Measurements from ENCODE around the gene ZNF346.
"Not testable (repeated sequence)": the region's sequence is repeated elsewhere in the genome, so short reads cannot be mapped to it uniquely, and the experiment has no call there.

DNA sequence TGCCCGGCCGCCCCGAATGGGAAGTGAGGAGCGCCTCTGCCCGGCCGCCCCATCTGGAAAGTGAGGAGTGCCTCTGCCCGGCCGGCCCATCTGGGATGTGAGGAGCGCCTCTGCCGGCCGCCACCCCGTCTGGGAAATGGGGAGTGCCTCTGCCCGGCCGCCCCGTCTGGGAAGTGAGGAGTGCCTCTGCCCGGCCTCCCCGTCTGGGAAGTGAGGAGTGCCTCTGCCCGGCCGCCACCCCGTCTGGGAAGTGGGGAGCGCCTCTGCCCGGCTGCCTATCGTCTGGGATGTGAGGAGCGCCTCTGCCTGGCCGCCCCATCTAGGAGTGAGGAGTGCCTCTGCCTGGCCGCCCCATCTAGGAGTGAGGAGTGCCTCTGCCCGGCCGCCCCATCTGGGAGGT is 38.3 kb upstream of the ZNF346 start:
- not testable (repeated sequence) for TF ChIP-seq ZNF544 (tag by site-specific recombination; IDR thresholded peaks at IDR 0.05); ZBTB20 (tag by site-specific recombination; IDR thresholded peaks at IDR 0.05); ZNF140 (tag by site-specific recombination; IDR thresholded peaks at IDR 0.05); ZBTB8A (tag by site-specific recombination; IDR thresholded peaks at IDR 0.05); ZNF560 (tag by site-specific recombination; IDR thresholded peaks at IDR 0.05; ENCODE audit: borderline replicate concordance); ZNF624 (tag by site-specific recombination; IDR thresholded peaks at IDR 0.05)
- TF ChIP-seq, protein P1, sequence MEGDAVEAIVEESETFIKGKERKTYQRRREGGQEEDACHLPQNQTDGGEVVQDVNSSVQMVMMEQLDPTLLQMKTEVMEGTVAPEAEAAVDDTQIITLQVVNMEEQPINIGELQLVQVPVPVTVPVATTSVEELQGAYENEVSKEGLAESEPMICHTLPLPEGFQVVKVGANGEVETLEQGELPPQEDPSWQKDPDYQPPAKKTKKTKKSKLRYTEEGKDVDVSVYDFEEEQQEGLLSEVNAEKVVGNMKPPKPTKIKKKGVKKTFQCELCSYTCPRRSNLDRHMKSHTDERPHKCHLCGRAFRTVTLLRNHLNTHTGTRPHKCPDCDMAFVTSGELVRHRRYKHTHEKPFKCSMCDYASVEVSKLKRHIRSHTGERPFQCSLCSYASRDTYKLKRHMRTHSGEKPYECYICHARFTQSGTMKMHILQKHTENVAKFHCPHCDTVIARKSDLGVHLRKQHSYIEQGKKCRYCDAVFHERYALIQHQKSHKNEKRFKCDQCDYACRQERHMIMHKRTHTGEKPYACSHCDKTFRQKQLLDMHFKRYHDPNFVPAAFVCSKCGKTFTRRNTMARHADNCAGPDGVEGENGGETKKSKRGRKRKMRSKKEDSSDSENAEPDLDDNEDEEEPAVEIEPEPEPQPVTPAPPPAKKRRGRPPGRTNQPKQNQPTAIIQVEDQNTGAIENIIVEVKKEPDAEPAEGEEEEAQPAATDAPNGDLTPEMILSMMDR (tag by site-specific recombination; IDR thresholded peaks at IDR 0.05) = not testable (repeated sequence)
- TF ChIP-seq, protein P2, sequence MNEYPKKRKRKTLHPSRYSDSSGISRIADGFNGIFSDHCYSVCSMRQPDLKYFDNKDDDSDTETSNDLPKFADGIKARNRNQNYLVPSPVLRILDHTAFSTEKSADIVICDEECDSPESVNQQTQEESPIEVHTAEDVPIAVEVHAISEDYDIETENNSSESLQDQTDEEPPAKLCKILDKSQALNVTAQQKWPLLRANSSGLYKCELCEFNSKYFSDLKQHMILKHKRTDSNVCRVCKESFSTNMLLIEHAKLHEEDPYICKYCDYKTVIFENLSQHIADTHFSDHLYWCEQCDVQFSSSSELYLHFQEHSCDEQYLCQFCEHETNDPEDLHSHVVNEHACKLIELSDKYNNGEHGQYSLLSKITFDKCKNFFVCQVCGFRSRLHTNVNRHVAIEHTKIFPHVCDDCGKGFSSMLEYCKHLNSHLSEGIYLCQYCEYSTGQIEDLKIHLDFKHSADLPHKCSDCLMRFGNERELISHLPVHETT (tag by site-specific recombination; IDR thresholded peaks at IDR 0.05) = not testable (repeated sequence)
- TF ChIP-seq, protein P3, sequence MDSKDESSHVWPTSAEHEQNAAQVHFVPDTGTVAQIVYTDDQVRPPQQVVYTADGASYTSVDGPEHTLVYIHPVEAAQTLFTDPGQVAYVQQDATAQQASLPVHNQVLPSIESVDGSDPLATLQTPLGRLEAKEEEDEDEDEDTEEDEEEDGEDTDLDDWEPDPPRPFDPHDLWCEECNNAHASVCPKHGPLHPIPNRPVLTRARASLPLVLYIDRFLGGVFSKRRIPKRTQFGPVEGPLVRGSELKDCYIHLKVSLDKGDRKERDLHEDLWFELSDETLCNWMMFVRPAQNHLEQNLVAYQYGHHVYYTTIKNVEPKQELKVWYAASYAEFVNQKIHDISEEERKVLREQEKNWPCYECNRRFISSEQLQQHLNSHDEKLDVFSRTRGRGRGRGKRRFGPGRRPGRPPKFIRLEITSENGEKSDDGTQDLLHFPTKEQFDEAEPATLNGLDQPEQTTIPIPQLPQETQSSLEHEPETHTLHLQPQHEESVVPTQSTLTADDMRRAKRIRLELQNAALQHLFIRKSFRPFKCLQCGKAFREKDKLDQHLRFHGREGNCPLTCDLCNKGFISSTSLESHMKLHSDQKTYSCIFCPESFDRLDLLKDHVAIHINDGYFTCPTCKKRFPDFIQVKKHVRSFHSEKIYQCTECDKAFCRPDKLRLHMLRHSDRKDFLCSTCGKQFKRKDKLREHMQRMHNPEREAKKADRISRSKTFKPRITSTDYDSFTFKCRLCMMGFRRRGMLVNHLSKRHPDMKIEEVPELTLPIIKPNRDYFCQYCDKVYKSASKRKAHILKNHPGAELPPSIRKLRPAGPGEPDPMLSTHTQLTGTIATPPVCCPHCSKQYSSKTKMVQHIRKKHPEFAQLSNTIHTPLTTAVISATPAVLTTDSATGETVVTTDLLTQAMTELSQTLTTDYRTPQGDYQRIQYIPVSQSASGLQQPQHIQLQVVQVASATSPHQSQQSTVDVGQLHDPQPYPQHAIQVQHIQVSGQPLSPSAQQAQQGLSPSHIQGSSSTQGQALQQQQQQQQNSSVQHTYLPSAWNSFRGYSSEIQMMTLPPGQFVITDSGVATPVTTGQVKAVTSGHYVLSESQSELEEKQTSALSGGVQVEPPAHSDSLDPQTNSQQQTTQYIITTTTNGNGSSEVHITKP (tag by site-specific recombination; IDR thresholded peaks at IDR 0.05) = not testable (repeated sequence)
- TF ChIP-seq, protein P4, sequence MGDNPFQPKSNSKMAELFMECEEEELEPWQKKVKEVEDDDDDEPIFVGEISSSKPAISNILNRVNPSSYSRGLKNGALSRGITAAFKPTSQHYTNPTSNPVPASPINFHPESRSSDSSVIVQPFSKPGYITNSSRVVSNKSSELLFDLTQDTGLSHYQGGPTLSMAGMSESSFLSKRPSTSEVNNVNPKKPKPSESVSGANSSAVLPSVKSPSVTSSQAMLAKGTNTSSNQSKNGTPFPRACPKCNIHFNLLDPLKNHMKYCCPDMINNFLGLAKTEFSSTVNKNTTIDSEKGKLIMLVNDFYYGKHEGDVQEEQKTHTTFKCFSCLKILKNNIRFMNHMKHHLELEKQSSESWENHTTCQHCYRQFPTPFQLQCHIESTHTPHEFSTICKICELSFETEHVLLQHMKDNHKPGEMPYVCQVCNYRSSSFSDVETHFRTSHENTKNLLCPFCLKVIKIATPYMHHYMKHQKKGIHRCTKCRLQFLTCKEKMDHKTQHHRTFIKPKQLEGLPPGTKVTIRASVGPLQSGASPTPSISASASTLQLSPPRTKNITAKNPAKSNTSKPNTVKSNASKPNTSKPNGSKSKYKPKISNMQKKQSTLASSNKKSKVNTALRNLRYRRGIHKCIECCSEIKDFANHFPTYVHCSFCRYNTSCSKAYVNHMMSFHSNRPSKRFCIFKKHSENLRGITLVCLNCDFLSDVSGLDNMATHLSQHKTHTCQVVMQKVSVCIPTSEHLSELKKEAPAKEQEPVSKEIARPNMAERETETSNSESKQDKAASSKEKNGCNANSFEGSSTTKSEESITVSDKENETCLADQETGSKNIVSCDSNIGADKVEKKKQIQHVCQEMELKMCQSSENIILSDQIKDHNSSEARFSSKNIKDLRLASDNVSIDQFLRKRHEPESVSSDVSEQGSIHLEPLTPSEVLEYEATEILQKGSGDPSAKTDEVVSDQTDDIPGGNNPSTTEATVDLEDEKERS (tag by site-specific recombination; IDR thresholded peaks at IDR 0.05) = not testable (repeated sequence)
- TF ChIP-seq, protein P5, sequence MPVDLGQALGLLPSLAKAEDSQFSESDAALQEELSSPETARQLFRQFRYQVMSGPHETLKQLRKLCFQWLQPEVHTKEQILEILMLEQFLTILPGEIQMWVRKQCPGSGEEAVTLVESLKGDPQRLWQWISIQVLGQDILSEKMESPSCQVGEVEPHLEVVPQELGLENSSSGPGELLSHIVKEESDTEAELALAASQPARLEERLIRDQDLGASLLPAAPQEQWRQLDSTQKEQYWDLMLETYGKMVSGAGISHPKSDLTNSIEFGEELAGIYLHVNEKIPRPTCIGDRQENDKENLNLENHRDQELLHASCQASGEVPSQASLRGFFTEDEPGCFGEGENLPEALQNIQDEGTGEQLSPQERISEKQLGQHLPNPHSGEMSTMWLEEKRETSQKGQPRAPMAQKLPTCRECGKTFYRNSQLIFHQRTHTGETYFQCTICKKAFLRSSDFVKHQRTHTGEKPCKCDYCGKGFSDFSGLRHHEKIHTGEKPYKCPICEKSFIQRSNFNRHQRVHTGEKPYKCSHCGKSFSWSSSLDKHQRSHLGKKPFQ (tag by site-specific recombination; IDR thresholded peaks at IDR 0.05) = not testable (repeated sequence)
- TF ChIP-seq, protein P6, sequence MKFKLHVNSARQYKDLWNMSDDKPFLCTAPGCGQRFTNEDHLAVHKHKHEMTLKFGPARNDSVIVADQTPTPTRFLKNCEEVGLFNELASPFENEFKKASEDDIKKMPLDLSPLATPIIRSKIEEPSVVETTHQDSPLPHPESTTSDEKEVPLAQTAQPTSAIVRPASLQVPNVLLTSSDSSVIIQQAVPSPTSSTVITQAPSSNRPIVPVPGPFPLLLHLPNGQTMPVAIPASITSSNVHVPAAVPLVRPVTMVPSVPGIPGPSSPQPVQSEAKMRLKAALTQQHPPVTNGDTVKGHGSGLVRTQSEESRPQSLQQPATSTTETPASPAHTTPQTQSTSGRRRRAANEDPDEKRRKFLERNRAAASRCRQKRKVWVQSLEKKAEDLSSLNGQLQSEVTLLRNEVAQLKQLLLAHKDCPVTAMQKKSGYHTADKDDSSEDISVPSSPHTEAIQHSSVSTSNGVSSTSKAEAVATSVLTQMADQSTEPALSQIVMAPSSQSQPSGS (tag by site-specific recombination; IDR thresholded peaks at IDR 0.05; ENCODE audit: low read depth) = not testable (repeated sequence)

Measured in HEK293 (cell line).